DND-41 (cell line): Measurements from ENCODE around the gene CYYR1.

Source experiments
- EZH2 ChIP-seq: IDR thresholded peaks from 3 replicates; pipeline ENCODE4 v1.6.1; 2012; ENCODE audit warnings: borderline replicate concordance, low read depth, mild to moderate bottlenecking, moderate library complexity, low read length, inconsistent platforms; ENCODE audit not compliant: severe bottlenecking
- TF ChIP-seq, protein P1 (sequence below): IDR thresholded peaks from 2 replicates; pipeline ENCODE4 v1.5.1; 2012; ENCODE audit warnings: borderline replicate concordance, low read length, moderate library complexity, mild to moderate bottlenecking; ENCODE audit not compliant: poor library complexity, severe bottlenecking; ENCODE audit errors: extremely low read depth

DNA sequence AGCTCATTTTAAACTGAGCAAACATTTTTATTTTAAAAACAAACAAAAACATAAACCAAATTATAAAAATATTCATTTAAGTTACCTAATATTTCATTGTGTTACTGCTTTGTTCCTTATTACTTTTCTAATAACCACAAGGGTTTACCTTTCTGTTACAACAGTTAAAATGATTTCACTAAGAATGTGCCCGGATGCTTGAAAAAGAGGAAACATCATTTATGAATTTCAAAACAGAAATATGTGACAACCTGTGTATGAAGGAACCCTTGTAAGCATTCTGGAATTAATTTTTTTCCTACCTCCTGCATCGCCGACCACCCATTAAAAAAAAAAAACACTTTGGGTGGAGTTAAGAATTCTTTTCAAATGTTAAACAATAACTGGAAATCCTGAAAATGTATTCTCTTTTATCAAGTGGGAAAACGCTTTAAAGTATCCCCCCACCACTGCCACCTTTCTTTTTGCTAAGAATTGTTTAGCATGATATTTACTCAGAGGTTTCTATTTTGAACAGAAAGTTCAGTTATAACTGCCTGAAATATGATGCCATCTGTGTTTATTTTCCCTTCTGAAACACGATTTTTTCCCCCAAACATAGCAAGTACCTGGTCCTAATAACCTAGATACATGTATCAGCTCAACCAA, 9.1 kb downstream of the CYYR1 start:
- TF ChIP-seq, protein P1, sequence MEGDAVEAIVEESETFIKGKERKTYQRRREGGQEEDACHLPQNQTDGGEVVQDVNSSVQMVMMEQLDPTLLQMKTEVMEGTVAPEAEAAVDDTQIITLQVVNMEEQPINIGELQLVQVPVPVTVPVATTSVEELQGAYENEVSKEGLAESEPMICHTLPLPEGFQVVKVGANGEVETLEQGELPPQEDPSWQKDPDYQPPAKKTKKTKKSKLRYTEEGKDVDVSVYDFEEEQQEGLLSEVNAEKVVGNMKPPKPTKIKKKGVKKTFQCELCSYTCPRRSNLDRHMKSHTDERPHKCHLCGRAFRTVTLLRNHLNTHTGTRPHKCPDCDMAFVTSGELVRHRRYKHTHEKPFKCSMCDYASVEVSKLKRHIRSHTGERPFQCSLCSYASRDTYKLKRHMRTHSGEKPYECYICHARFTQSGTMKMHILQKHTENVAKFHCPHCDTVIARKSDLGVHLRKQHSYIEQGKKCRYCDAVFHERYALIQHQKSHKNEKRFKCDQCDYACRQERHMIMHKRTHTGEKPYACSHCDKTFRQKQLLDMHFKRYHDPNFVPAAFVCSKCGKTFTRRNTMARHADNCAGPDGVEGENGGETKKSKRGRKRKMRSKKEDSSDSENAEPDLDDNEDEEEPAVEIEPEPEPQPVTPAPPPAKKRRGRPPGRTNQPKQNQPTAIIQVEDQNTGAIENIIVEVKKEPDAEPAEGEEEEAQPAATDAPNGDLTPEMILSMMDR, result no peak
- TF ChIP-seq EZH2, result no peak
